ENCODE measurements around the gene SORL1.

GRCh38 chr11:121590772-121591404, 138.8 kb downstream of the SORL1 start:
- TF ChIP-seq, protein P1, sequence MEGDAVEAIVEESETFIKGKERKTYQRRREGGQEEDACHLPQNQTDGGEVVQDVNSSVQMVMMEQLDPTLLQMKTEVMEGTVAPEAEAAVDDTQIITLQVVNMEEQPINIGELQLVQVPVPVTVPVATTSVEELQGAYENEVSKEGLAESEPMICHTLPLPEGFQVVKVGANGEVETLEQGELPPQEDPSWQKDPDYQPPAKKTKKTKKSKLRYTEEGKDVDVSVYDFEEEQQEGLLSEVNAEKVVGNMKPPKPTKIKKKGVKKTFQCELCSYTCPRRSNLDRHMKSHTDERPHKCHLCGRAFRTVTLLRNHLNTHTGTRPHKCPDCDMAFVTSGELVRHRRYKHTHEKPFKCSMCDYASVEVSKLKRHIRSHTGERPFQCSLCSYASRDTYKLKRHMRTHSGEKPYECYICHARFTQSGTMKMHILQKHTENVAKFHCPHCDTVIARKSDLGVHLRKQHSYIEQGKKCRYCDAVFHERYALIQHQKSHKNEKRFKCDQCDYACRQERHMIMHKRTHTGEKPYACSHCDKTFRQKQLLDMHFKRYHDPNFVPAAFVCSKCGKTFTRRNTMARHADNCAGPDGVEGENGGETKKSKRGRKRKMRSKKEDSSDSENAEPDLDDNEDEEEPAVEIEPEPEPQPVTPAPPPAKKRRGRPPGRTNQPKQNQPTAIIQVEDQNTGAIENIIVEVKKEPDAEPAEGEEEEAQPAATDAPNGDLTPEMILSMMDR (IDR thresholded peaks at IDR 0.05): no peak
- TF ChIP-seq POLR2AphosphoS5 (IDR thresholded peaks at IDR 0.05; ENCODE audit: insufficient read depth in 1 of 2, low read depth in 1 of 2): no peak
